SK-N-SH (cell line): ENCODE results near the gene CNTNAP5. TPM values are rescaled to one million over a fixed set of nuclear protein-coding genes. Genes with fewer than 3 reads are reported as not detected.

ENCODE experiments used
- CTCF ChIA-PET: fragments of 300-600, 350-600 bp; formaldehyde crosslinking; extraction: SDS; loops from one replicate; lab custom pipeline; 2021; lab: Yijun Ruan, JAX
- POLR2A ChIA-PET: fragments of 350-600 bp; sonication (Branson Sonifier 250); formaldehyde crosslinking; extraction: SDS; loops from one replicate; lab custom pipeline; 2020; ENCODE audit warnings: antibody characterized with exemption, inconsistent platforms; lab: Yijun Ruan, JAX
- DNase-seq: peaks from one replicate; pipeline ENCODE4 v3.0.0; 2012
- H2AFZ ChIP-seq: fragments of 200-600 bp; sonication (generic); 2 replicates; pipeline ENCODE4 v1.8.1; 2016; ENCODE audit warnings: antibody characterized with exemption, mild to moderate bottlenecking, low read depth
- H3F3A ChIP-seq: fragments of 200-600 bp; sonication (generic); replicated peaks from 2 replicates; pipeline ENCODE3; 2016; ENCODE audit warnings: antibody characterized with exemption, mild to moderate bottlenecking; ENCODE audit not compliant: insufficient read depth
- H3K27ac ChIP-seq, 2 experiments: fragments of 200-500 bp in 1 of 2; fragments of 200-600 bp in 1 of 2; sonication (Bioruptor generic) in 1 of 2; sonication (generic), shearing (Covaris generic) in 1 of 2; 2 replicates each; pipeline versions ENCODE4 v1.5.1 to v1.6.1; 2014 to 2016; ENCODE audit warnings: low read depth in 2 of 2, inconsistent platforms in 1 of 2, low read length in 1 of 2, mild to moderate bottlenecking in 1 of 2, mixed read lengths in 1 of 2
- H3K27me3 ChIP-seq: fragments of 200-600 bp; sonication (generic), shearing (Covaris generic); 2 replicates; pipeline ENCODE4 v1.6.1; 2016; ENCODE audit warnings: mixed run types; ENCODE audit not compliant: insufficient read depth
- H3K36me3 ChIP-seq, 2 experiments: fragments of 200-500 bp in 1 of 2; fragments of 200-600 bp in 1 of 2; sonication (Bioruptor generic) in 1 of 2; sonication (generic) in 1 of 2; replicated peaks in 1 of 2; 2 replicates each; pipeline versions ENCODE3 to v1.5.1; 2014 to 2016; ENCODE audit warnings: low read length in 1 of 2, mild to moderate bottlenecking in 1 of 2; ENCODE audit not compliant: insufficient read depth in 2 of 2, control insufficient read depth in 1 of 2
- H3K4me1 ChIP-seq, 2 experiments: fragments of 200-500 bp in 1 of 2; fragments of 200-600 bp in 1 of 2; sonication (Bioruptor generic) in 1 of 2; sonication (generic), shearing (Covaris generic) in 1 of 2; 2 replicates each; pipeline versions ENCODE4 v1.5.1 to v1.6.1; 2014 to 2016; ENCODE audit warnings: low read depth in 1 of 2, low read length in 1 of 2, mixed run types in 1 of 2; ENCODE audit not compliant: insufficient read depth in 2 of 2, control insufficient read depth in 1 of 2
- H3K4me2 ChIP-seq: fragments of 200-600 bp; sonication (generic), shearing (Covaris generic); 2 replicates; pipeline ENCODE4 v1.6.1; 2017; ENCODE audit warnings: mixed run types
- H3K4me3 ChIP-seq, 2 experiments: fragments of 200-500 bp in 1 of 2; fragments of 200-600 bp in 1 of 2; sonication (Bioruptor generic) in 1 of 2; sonication (generic), shearing (Covaris generic) in 1 of 2; 2 replicates each; pipeline versions ENCODE4 v1.5.1 to v1.8.1; 2014 to 2016; ENCODE audit warnings: low read depth in 2 of 2, inconsistent platforms in 1 of 2, low read length in 1 of 2, mild to moderate bottlenecking in 1 of 2, mixed read lengths in 1 of 2, moderate library complexity in 1 of 2
- H3K79me2 ChIP-seq: fragments of 200-600 bp; sonication (generic); 2 replicates; pipeline ENCODE4 v1.8.1; 2017; ENCODE audit warnings: mild to moderate bottlenecking; ENCODE audit not compliant: insufficient read depth
- H3K9ac ChIP-seq: fragments of 200-600 bp; sonication (generic); 2 replicates; pipeline ENCODE4 v1.6.1; 2017; ENCODE audit warnings: mixed run types
- H3K9me2 ChIP-seq: fragments of 200-600 bp; sonication (generic); 2 replicates; pipeline ENCODE4 v1.6.1; 2017; ENCODE audit warnings: mixed run types
- H3K9me3 ChIP-seq: fragments of 200-600 bp; sonication (generic); 2 replicates; pipeline ENCODE4 v1.6.1; 2017; ENCODE audit warnings: mixed run types, mild to moderate bottlenecking, moderate library complexity
- H4K20me1 ChIP-seq: fragments of 200-600 bp; sonication (generic); 2 replicates; pipeline ENCODE4 v1.6.1; 2017; ENCODE audit warnings: mild to moderate bottlenecking, mixed run types; ENCODE audit not compliant: insufficient read depth
- EP300 ChIP-seq, 2 experiments: IDR thresholded peaks; 2 replicates each; pipeline versions ENCODE4 v1.4.0 to v1.6.1; 2012; ENCODE audit warnings: borderline replicate concordance in 1 of 2, low read depth in 1 of 2, low read length in 1 of 2
- JUND ChIP-seq: IDR thresholded peaks from 2 replicates; pipeline ENCODE4 v1.4.0; 2012
- MEF2A ChIP-seq: IDR thresholded peaks from 2 replicates; pipeline ENCODE4 v1.4.0; 2012; ENCODE audit warnings: low read depth, borderline replicate concordance
- NFIC ChIP-seq: IDR thresholded peaks from 2 replicates; pipeline ENCODE4 v1.4.0; 2012; ENCODE audit warnings: borderline replicate concordance
- POLR2AphosphoS5 ChIP-seq: IDR thresholded peaks from 2 replicates; pipeline ENCODE4 v1.6.1; 2012; ENCODE audit warnings: low read depth, low read length
- RFX5 ChIP-seq: IDR thresholded peaks from 2 replicates; pipeline ENCODE4 v1.6.1; 2012; ENCODE audit warnings: mild to moderate bottlenecking, improper control_type of control experiment, low read length
- SMC3 ChIP-seq: IDR thresholded peaks from 2 replicates; pipeline ENCODE4 v1.6.1; 2012; ENCODE audit warnings: low read depth, low read length, improper control_type of control experiment
- TEAD4 ChIP-seq: IDR thresholded peaks from 2 replicates; pipeline ENCODE4 v1.4.0; 2012; ENCODE audit warnings: mild to moderate bottlenecking, borderline replicate concordance; ENCODE audit not compliant: insufficient read depth
- YY1 ChIP-seq: IDR thresholded peaks from 2 replicates; pipeline ENCODE4 v1.4.0; 2012; ENCODE audit warnings: low read depth, mild to moderate bottlenecking
- WGBS: methylation state at CpG from one replicate; pipeline ENCODE4 v1.1.6; 2017; ENCODE audit warnings: low lambda C conversion rate; 5-methylcytosine and 5-hydroxymethylcytosine counted together
- polyA plus RNA-seq, 3 experiments: library from polyadenylated mRNA; depleted of rRNA; stranded (reverse); fragments of >200 nt; gene quantifications; 2 replicates each; pipeline ENCODE4 v1.2.3, GENCODE V29; 2012
- TF ChIP-seq, protein P1 (sequence below): IDR thresholded peaks from 2 replicates; pipeline ENCODE4; 2012
- TF ChIP-seq, protein P2 (sequence below): IDR thresholded peaks from 2 replicates; pipeline ENCODE4 v1.4.0; 2012; ENCODE audit warnings: low read depth, borderline replicate concordance
- TF ChIP-seq, protein P3 (sequence below): IDR thresholded peaks from 2 replicates; pipeline ENCODE4 v1.4.0; 2012; ENCODE audit warnings: low read depth, borderline replicate concordance
- TF ChIP-seq, protein P4 (sequence below): fragments of 200-600 bp; sonication (generic); IDR thresholded peaks from 2 replicates; pipeline ENCODE4 v1.6.1; 2017; ENCODE audit warnings: antibody characterized with exemption, mild to moderate bottlenecking, moderate library complexity
- TF ChIP-seq, protein P5 (sequence below): fragments of 150-350 bp; IDR thresholded peaks from 2 replicates; pipeline ENCODE4 v1.6.1; 2017; ENCODE audit warnings: antibody characterized with exemption, low read length, low read depth, borderline replicate concordance

The CNTNAP5 gene
- polyA plus RNA-seq, 1 of the 3 experiments (the other 2 are of a cell fraction) = 0.08 TPM

DNA sequence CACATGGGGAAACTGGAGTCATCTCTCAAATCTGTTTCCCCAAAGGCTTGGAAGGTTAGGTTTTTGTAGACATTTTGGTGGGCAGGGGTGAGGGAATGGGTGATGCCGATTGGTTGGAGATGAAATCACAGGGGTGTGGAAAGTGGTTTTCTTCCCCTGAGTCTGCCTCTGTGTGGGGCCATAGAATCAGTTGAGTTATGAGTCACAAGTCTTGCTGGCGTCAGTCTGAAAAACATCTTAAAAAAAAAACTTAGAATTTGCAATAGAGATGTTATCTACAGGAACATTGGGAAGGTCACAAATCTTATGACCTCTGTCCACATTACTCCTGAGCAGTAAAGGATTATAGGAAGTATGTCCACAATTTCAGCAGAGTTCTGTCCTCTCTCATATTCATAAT, 314.6 kb downstream of the CNTNAP5 start (continued):
- TF ChIP-seq POLR2AphosphoS5 = no peak

DNA sequence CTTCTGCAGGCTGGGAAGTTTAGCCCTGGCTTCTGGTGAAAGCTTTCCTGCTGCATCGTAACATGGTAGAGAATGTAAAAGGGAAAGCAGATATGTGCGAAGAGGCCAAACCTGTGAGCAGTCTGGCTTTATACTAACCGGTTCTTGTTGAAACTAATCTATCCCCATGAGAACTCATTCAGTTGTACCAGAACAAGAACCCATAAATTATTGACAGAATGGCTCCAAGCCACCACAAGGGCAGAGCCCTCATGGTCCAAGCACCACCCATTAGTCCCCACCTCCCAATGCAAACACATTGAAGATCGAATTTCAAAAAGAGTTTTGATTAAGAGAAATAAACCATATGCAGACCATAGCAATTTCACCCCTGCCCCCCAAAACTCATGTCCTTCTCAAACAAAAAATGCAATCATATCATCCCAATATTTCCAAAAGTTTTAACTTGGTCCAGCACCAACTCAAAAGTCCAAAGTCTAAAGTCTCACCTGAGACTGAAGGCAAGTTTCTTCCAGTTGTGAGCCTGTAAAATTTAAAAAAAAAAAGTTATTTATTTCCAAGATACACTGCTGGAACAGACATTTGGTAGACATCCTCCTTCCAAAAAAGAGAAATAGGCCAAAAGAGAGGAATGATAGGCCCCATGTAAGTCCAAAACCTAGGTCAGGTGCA, 318.9 kb downstream of the CNTNAP5 start:
- H3K4me2 ChIP-seq = no peak overlapping the region
- H3K9me3 ChIP-seq = 0 out of 2 replicates have a peak, but pooled peaks cover 10% of the 10 kb centered on the region
- WGBS = 27% methylated on average over 4 of the region's 4 CpGs
- CTCF ChIA-PET = no interaction called here
- H2AFZ ChIP-seq = no peak overlapping the region
- H3K27me3 ChIP-seq = no peaks in the 10 kb centered on the region
- no peaks in the 10 kb centered on the region for H3K9me2 ChIP-seq
- TF ChIP-seq JUND (no peak), MEF2A (no peak), SMC3 (no peak), RFX5 (no peak), POLR2AphosphoS5 (no peak), EP300 (IDR thresholded peaks at IDR 0.05; ENCODE audit: borderline replicate concordance in 1 of 2, low read depth in 1 of 2, low read length in 1 of 2) (no peak)
- TF ChIP-seq, protein P1, sequence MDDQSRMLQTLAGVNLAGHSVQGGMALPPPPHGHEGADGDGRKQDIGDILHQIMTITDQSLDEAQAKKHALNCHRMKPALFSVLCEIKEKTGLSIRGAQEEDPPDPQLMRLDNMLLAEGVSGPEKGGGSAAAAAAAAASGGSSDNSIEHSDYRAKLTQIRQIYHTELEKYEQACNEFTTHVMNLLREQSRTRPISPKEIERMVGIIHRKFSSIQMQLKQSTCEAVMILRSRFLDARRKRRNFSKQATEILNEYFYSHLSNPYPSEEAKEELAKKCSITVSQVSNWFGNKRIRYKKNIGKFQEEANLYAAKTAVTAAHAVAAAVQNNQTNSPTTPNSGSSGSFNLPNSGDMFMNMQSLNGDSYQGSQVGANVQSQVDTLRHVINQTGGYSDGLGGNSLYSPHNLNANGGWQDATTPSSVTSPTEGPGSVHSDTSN = no peak
- TF ChIP-seq, protein P2, sequence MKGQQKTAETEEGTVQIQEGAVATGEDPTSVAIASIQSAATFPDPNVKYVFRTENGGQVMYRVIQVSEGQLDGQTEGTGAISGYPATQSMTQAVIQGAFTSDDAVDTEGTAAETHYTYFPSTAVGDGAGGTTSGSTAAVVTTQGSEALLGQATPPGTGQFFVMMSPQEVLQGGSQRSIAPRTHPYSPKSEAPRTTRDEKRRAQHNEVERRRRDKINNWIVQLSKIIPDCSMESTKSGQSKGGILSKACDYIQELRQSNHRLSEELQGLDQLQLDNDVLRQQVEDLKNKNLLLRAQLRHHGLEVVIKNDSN = no peak
- TF ChIP-seq, protein P3, sequence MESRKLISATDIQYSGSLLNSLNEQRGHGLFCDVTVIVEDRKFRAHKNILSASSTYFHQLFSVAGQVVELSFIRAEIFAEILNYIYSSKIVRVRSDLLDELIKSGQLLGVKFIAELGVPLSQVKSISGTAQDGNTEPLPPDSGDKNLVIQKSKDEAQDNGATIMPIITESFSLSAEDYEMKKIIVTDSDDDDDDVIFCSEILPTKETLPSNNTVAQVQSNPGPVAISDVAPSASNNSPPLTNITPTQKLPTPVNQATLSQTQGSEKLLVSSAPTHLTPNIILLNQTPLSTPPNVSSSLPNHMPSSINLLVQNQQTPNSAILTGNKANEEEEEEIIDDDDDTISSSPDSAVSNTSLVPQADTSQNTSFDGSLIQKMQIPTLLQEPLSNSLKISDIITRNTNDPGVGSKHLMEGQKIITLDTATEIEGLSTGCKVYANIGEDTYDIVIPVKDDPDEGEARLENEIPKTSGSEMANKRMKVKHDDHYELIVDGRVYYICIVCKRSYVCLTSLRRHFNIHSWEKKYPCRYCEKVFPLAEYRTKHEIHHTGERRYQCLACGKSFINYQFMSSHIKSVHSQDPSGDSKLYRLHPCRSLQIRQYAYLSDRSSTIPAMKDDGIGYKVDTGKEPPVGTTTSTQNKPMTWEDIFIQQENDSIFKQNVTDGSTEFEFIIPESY = no peak
- TF ChIP-seq, all 33 proteins: peak for 0
- no peak for DNase-seq
- H3K36me3 ChIP-seq = no peaks in the 10 kb centered on the region
- no peak overlapping the region for H3K4me3 ChIP-seq
- no peaks in the 10 kb centered on the region for H3F3A ChIP-seq
- no peaks in the 10 kb centered on the region for H3K4me1 ChIP-seq
- H3K27ac ChIP-seq = no peak overlapping the region
- no peak overlapping the region for H3K9ac ChIP-seq
- no peaks in the 10 kb centered on the region for H3K79me2 ChIP-seq
- H4K20me1 ChIP-seq = no peaks in the 10 kb centered on the region
- POLR2A ChIA-PET = no interaction called here

DNA sequence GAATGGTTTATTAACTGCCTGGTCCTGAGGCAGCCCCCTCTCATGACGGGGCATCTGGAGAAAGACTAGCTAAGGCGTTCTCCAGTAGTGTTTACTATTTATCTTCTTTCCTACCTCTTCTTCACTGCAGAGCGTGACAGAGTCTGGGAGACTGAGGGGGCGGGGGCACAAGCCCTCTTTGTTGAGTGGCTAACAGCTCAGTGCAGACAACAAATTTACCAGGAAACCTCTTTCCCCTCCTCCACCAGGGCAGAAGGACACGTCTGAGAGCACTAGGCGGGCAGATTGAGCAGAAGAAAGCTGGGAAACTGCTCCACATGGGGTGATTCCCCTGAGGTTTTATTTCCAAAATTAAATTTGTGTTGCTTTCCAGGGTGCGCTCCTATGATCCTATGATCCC, 322.1 kb downstream of the CNTNAP5 start:
- ChIA-PET CTCF (interaction anchor here (1.0 to 1.2 kb wide), 2 partner anchors 22 kb away, joined by 3 to 4 read pairs; no protein-coding TSS in a partner anchor), POLR2A (no interaction called here)
- 36% methylated on average over 7 of the region's 7 CpGs for WGBS
- TF ChIP-seq NFIC = no peak
- no peak for TF ChIP-seq YY1
- TF ChIP-seq, protein P4, sequence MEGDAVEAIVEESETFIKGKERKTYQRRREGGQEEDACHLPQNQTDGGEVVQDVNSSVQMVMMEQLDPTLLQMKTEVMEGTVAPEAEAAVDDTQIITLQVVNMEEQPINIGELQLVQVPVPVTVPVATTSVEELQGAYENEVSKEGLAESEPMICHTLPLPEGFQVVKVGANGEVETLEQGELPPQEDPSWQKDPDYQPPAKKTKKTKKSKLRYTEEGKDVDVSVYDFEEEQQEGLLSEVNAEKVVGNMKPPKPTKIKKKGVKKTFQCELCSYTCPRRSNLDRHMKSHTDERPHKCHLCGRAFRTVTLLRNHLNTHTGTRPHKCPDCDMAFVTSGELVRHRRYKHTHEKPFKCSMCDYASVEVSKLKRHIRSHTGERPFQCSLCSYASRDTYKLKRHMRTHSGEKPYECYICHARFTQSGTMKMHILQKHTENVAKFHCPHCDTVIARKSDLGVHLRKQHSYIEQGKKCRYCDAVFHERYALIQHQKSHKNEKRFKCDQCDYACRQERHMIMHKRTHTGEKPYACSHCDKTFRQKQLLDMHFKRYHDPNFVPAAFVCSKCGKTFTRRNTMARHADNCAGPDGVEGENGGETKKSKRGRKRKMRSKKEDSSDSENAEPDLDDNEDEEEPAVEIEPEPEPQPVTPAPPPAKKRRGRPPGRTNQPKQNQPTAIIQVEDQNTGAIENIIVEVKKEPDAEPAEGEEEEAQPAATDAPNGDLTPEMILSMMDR = no peak
- TF ChIP-seq, protein P5, sequence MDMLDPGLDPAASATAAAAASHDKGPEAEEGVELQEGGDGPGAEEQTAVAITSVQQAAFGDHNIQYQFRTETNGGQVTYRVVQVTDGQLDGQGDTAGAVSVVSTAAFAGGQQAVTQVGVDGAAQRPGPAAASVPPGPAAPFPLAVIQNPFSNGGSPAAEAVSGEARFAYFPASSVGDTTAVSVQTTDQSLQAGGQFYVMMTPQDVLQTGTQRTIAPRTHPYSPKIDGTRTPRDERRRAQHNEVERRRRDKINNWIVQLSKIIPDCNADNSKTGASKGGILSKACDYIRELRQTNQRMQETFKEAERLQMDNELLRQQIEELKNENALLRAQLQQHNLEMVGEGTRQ = no peak
- TF ChIP-seq TEAD4 = no peak

More for the DNA sequence above, 322.1 kb downstream of the CNTNAP5 start:
- Histone ChIP-seq H4K20me1 (no peaks in the 10 kb centered on the region), H3K27me3 (no peaks in the 10 kb centered on the region), H3K4me2 (no peak overlapping the region), H3K36me3 (no peaks in the 10 kb centered on the region), H3K9ac (no peak overlapping the region), H3K79me2 (no peaks in the 10 kb centered on the region), H3K4me1 (no peaks in the 10 kb centered on the region), H2AFZ (no peak overlapping the region), H3K27ac (no peak overlapping the region), H3K9me3 (0 out of 2 replicates have a peak, but pooled peaks cover 5% of the 10 kb centered on the region), H3K4me3 (no peak overlapping the region), H3K9me2 (no peaks in the 10 kb centered on the region), H3F3A (no peaks in the 10 kb centered on the region)
- DNase-seq = no peak
